Activated CD8-positive, alpha-beta T cell treated with anti-CD3 and anti-CD28 coated beads for 36 hours (primary cell): ENCODE results near the gene IRX6. TPM values are rescaled to one million over a fixed set of nuclear protein-coding genes. Genes with fewer than 3 reads are reported as not detected.

ENCODE experiments used
- ATAC-seq: fragments of 200-7000 bp; cut with Tn5 transposase; one replicate; pipeline ENCODE4 v1.10.0; 2021; ENCODE audit warnings: mild to moderate bottlenecking, moderate library complexity
- CTCF ChIA-PET: fragments of 350-600 bp; sonication (Branson Sonifier 250); formaldehyde crosslinking; loops from one replicate; lab custom pipeline; 2021; ENCODE audit warnings: antibody characterized with exemption; lab: Charles Lee
- POLR2A ChIA-PET: fragments of 350-600 bp; sonication (Branson Sonifier 250); formaldehyde crosslinking; loops from one replicate; lab custom pipeline; 2021; ENCODE audit warnings: antibody characterized with exemption; lab: Charles Lee
- DNase-seq: peaks from one replicate; pipeline ENCODE4 v3.0.0-alpha.2; 2020
- H3K27ac Mint-ChIP-seq: one replicate; pipeline ENCODE4 v1.8.0; 2021; ENCODE audit warnings: mild to moderate bottlenecking, mixed read lengths
- H3K27me3 Mint-ChIP-seq: one replicate; pipeline ENCODE4 v1.8.0; 2021; ENCODE audit warnings: mixed read lengths
- H3K36me3 Mint-ChIP-seq: one replicate; pipeline ENCODE4 v1.8.0; 2021; ENCODE audit warnings: low read depth, mixed read lengths
- H3K4me1 Mint-ChIP-seq: one replicate; pipeline ENCODE4 v1.8.0; 2021; ENCODE audit warnings: low read depth, mixed read lengths
- H3K4me3 Mint-ChIP-seq: one replicate; pipeline ENCODE4 v1.8.0; 2021; ENCODE audit warnings: mild to moderate bottlenecking, moderate library complexity, mixed read lengths
- H3K9me3 Mint-ChIP-seq: one replicate; pipeline ENCODE4 v1.8.0; 2021; ENCODE audit warnings: mixed read lengths
- intact Hi-C: fragments of 100-400 bp; cut with micrococcal nuclease; formaldehyde crosslinking; loops from one replicate; pipeline ENCODE4 v1.10.0; 2022
- total RNA-seq, 2 experiments: library from RNA; stranded (reverse); gene quantifications; one replicate each; pipeline ENCODE4 v1.2.3, GENCODE V29; 2021
- TF ChIP-seq, protein P1 (sequence below): fragments of 200-600 bp; IDR thresholded peaks from one replicate; pipeline ENCODE4 v1.8.0; 2022; ENCODE audit warnings: antibody characterized with exemption, mild to moderate bottlenecking

IRX6 gene
- total RNA-seq, 2 experiments from 2014 or later = not detected

DNA sequence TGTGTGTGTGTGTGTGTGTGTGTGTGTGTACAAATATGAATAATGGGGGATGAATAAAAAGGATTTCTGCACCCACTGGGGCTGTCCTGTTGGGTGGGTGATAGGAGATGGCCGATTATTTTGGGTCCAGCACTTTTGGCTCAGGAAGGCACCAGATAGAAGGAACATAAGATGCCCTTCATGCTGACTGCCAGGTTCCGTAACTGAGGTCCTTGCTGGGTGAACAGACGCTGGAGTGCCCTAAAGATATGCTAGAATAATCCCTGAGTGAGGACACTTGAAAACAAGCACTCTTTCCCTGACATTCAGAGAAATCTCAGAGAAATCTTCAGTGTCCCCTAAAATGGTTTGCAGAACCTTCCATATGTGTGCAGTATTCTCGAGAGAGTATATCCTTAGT lies 17.7 kb downstream of the IRX6 start:
- H3K4me3 Mint-ChIP-seq = no peak overlapping the region

DNA sequence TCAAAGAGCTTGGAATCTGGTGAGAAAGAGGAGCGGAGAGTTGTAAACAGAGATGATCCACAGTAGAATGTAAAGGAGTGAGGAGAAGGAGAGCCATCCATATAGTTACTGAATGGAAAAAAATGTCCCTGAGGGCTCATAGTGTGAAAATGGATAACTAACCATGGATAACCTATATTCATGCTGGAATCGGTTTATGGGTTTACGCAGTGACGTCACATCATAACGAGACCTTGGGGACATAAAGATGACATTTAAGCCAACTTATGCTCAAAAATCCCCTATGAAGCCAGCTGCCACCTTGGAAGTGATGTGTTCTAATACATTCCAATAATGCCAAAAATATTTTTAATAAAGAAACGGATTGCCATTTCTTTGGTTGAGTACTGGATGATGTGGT lies 22.5 kb downstream of the IRX6 start:
- intact Hi-C loops = no loop called here
- Mint-ChIP-seq H3K27me3 (peaks cover 12% of the 10 kb centered on the region), H3K9me3 (no peaks in the 10 kb centered on the region), H3K4me1 (no peaks in the 10 kb centered on the region), H3K27ac (no peak overlapping the region), H3K4me3 (no peak overlapping the region), H3K36me3 (no peaks in the 10 kb centered on the region)
- TF ChIP-seq, protein P1, sequence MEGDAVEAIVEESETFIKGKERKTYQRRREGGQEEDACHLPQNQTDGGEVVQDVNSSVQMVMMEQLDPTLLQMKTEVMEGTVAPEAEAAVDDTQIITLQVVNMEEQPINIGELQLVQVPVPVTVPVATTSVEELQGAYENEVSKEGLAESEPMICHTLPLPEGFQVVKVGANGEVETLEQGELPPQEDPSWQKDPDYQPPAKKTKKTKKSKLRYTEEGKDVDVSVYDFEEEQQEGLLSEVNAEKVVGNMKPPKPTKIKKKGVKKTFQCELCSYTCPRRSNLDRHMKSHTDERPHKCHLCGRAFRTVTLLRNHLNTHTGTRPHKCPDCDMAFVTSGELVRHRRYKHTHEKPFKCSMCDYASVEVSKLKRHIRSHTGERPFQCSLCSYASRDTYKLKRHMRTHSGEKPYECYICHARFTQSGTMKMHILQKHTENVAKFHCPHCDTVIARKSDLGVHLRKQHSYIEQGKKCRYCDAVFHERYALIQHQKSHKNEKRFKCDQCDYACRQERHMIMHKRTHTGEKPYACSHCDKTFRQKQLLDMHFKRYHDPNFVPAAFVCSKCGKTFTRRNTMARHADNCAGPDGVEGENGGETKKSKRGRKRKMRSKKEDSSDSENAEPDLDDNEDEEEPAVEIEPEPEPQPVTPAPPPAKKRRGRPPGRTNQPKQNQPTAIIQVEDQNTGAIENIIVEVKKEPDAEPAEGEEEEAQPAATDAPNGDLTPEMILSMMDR = no peak
- no peak for ATAC-seq
- CTCF ChIA-PET = no interaction called here
- POLR2A ChIA-PET = no interaction called here
- DNase-seq = no peak

More for the DNA sequence above, 17.7 kb downstream of the IRX6 start:
- no peak for ATAC-seq
- intact Hi-C loops = no loop called here
- POLR2A ChIA-PET = no interaction called here
- TF ChIP-seq, protein P1 = no peak
- DNase-seq = no peak
- Mint-ChIP-seq H3K36me3 (no peaks in the 10 kb centered on the region), H3K4me1 (no peaks in the 10 kb centered on the region), H3K27me3 (peaks cover 11% of the 10 kb centered on the region), H3K27ac (no peak overlapping the region), H3K9me3 (no peaks in the 10 kb centered on the region)
- CTCF ChIA-PET = no interaction called here

- no peak overlapping the region for H3K4me3 Mint-ChIP-seq
- peaks cover 14% of the 10 kb centered on the region for H3K27me3 Mint-ChIP-seq
- no peaks in the 10 kb centered on the region for H3K9me3 Mint-ChIP-seq
- H3K27ac Mint-ChIP-seq = no peak overlapping the region
- ChIA-PET POLR2A (no interaction called here), CTCF (no interaction called here)
- H3K36me3 Mint-ChIP-seq = no peaks in the 10 kb centered on the region
- TF ChIP-seq, protein P1 = no peak
- ATAC-seq (no peak), DNase-seq (no peak)
- H3K4me1 Mint-ChIP-seq = no peaks in the 10 kb centered on the region
- intact Hi-C loops = no loop called here
Observed at GRCh38 chr16:55349867-55350266, 25.9 kb downstream of the IRX6 start.

DNA sequence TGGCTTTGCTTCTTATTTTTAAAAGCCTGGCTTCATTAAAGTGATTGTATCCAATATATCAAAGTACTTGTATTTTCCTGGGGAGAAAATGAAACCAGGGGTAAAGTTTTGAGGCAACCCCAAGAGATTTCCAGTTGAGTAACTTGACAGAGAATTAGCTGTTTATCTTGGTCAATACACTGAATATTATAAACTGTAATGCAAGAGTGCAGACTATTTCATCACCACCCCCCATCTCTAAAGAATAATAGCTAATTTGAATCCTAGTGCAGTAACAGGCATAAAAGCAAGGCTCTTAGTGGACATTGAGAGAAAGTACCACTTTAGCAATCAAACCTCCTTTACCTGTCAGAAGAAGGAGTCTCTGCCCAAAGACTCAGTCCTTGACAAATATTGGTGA lies 27.0 kb downstream of the IRX6 start:
- Mint-ChIP-seq H3K4me3 (no peak overlapping the region), H3K4me1 (no peaks in the 10 kb centered on the region), H3K27me3 (peaks cover 14% of the 10 kb centered on the region), H3K9me3 (no peaks in the 10 kb centered on the region), H3K36me3 (no peaks in the 10 kb centered on the region), H3K27ac (no peak overlapping the region)
- CTCF ChIA-PET = no interaction called here
- TF ChIP-seq, protein P1 = no peak
- ATAC-seq = no peak
- no peak for DNase-seq
- POLR2A ChIA-PET = no interaction called here
- intact Hi-C loops = no loop called here

DNA sequence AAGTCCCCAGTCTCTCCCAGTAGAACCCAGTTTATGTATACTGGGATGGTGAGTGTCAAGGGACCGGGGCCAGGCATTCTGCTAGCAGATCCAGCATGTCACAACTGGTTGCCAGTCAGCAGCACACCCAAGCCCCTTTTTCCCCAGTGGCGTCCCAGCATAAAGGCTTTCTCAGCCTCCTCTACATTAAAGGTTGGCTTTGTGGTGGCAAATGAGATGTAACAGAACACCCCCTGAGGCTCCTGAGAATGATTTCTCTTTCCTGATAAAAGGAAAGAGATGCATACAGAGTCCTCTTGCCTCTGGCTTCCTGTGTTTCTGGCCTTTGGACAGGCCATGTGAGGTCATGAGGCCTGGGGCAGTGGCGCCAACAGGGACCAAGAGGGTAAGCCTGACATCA lies 27.9 kb downstream of the IRX6 start:
- intact Hi-C loops = no loop called here
- Mint-ChIP-seq H3K27ac (no peak overlapping the region), H3K27me3 (peaks cover 12% of the 10 kb centered on the region), H3K4me3 (no peak overlapping the region), H3K4me1 (no peaks in the 10 kb centered on the region), H3K36me3 (no peaks in the 10 kb centered on the region), H3K9me3 (no peaks in the 10 kb centered on the region)
- POLR2A ChIA-PET = no interaction called here
- no peak for ATAC-seq
- CTCF ChIA-PET = no interaction called here
- no peak for DNase-seq
- TF ChIP-seq, protein P1 = no peak
